ENCODE data around the gene TMEM256. TPM values are rescaled to one million over a fixed set of nuclear protein-coding genes. Genes with fewer than 3 reads are reported as not detected.
"Not testable (repeated sequence)": the region's sequence is repeated elsewhere in the genome, so short reads cannot be mapped to it uniquely, and the experiment has no call there.

TMEM256 gene
- total RNA-seq, 1 donor from 2014 or later, result 53.5 TPM

DNA sequence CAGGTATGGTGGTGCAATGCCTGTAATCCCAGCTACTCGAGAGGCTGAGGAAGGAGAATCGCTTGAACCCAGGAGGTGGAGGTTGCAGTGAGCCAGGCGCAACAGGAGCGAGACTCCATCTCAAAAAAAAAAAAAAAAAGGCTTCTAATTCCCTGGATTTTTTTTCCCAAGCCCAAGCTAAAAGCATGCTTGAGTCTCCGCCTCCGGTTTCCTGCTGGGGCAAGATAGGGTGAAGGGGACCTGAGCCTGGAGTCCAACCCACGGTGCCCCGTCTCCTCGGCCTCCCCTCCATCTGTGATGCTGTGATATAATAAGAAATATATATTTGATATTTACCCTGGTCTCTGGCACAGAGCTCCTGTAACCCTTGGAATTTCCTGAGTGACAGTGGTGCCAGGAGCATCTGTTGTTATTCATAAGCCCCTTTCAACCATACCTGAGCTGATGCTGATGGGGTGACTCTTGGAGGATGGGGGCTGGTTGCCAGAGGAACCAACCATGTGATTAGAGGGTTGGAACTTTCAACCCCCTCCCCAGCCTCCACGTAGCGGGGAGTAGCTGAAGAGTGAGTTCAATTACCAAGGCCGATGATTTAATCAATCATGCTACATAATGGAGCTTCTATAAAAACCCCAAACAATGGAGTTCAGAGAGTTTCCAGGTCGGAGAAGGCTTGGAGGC, 35.8 kb downstream of the TMEM256 start:
- intact Hi-C loops (cut with micrococcal nuclease), result no loop called here

DNA sequence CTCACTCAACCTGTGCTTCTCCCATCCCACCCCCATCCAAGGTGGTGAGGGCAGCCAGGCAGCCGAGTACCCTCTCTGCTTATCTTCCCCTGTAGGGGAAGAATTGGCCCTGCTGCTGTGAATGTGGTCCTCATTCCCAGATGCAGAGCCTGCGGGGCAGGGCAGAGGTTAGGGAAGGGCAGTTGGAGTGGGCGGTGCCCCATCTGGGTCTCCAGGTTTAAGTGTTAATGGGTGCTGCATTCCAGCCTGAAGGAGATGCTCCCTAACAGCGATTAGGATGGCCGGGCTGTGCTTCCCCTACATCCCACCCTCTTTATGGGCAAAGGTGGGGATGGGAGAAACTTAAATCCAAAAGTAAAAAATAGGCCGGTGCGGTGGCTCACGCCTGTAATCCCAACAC, 36.8 kb downstream of the TMEM256 start:
- no peak for DNase-seq
- intact Hi-C loops (cut with micrococcal nuclease), result no loop called here
- ATAC-seq, result no peak

More for the DNA sequence above, 35.8 kb downstream of the TMEM256 start:
- DNase-seq (no peak), ATAC-seq (no peak)

DNA sequence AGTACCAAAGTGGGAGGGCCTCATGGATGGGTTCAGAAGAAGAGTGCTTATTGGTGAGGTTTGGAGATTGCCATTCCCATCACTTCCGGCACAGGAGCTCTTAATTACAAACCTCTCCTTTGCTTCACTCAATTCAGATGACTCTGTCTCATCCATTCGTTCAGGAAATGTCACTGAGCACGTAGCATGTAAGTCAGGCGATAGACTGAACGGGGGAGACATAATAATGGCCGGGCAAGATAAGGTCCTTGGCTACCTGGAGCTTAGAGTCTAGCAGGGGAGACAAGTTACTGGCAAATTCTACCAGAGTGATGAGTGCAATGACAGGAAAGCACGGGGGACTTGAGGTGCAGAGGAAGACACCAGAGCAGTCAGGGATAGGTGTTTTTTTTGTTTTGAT, 37.9 kb downstream of the TMEM256 start:
- ATAC-seq; DNase-seq; intact Hi-C loops (cut with micrococcal nuclease): not testable (repeated sequence)

DNA sequence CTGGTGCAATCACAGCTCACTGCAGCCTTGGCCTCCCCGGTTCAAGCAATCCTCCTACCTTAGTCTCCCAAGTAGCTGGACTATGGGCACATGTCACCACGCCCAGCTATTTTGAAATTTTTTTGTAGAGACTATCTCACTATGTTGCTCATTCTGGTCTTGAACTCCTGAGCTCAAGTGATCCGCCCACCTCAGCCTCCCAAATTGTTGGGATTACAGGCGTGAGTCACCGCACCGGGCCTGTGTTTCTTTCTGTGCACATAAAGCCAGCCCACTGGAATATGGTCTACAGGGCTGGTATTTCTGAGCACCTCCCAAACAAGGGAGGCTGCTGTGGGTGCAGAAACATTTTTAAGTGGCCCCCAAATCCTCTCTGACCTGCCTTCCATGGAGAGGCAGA, 40.6 kb downstream of the TMEM256 start:
- DNase-seq (no peak), ATAC-seq (no peak)
- intact Hi-C loops (cut with micrococcal nuclease), result no loop called here

DNA sequence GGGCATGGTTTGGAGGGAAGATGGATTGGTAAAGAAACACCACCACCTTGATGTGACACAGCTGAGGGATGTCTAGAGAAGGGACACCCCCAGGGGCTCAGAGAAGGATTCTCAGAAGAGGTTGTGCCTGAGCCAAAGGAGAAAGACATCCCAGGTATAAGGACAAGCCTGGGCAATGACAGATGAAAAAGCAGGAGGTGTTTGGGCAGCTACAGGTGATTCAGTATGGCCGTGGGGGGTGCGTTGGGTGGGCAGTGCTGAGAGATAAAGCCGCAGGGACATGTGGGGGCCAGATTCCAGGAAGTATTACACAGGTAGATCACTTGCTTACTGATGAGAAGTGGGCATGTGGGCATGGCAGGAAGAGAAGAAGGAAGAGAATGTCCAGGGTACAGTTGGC, 42.0 kb downstream of the TMEM256 start:
- DNase-seq (no peak), ATAC-seq (no peak)
- intact Hi-C loops (cut with micrococcal nuclease), result no loop called here

DNA sequence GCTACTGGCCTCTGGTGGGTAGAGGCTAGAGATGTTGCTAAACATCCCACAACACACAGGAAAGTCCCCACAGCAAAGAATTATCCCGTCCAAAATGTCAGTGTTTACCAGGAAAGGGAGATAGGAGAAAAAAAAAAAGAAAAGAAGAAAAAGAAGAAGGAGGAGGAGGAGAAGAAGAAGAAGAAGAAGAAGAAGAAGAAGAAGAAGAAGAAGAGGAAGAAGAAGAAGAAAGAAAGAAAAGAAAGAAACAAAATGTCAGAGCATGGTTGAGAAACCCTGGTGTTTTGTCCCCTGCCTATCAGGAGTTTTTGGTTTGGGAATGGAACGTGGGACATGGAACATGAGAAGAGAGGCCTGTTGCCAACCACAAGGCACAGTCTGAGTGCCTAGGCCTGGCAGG, 46.5 kb downstream of the TMEM256 start:
- intact Hi-C loops (cut with micrococcal nuclease), result no loop called here
- no peak for ATAC-seq
- no peak for DNase-seq

DNA sequence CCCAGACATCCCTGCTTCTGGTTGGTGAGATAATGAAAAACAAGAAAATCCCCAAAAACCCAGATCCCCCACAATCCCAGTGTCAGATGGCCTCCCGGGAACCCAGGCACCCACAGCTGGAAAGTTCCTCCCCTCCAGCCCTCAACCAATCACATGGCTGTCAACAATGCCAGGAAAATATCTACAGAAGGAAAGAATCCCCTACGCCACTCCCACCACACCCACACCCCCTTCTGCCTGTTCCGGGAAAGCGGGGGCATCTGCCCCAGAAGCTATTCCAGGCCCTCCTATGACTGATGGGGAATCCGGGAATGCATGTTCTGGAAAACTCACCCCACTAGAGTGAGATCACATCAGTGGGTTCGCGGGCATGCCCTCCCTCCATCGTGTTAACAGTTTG, 47.1 kb downstream of the TMEM256 start:
- intact Hi-C loops (cut with micrococcal nuclease), result no loop called here
- DNase-seq (no peak), ATAC-seq (no peak)

DNA sequence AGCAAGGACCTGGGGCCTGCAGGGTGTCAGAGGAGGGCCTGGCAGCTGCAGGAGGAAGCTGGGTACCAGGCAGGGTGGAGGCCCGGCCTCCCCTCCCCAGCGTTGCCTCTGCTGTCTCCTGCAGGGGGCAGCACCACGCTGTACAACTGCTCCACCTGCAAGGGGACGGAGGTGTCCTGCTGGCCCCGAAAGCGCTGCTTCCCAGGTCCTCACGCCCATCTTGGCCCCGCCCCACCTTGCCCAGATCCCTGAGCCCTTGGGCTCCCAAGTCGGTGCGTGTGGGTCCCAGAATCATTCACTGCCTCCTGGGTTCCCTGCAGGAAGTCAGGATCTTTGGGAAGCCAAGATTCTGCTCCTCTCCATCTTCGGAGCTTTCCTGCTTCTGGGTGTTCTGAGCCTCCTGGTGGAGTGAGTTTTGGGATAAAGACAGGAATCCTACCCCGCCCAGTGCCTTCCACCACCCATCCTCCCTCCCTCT, 47.8 kb downstream of the TMEM256 start:
- intact Hi-C loops (cut with micrococcal nuclease), result no loop called here
- DNase-seq, result peak; percentile 87
- no peak for ATAC-seq

DNA sequence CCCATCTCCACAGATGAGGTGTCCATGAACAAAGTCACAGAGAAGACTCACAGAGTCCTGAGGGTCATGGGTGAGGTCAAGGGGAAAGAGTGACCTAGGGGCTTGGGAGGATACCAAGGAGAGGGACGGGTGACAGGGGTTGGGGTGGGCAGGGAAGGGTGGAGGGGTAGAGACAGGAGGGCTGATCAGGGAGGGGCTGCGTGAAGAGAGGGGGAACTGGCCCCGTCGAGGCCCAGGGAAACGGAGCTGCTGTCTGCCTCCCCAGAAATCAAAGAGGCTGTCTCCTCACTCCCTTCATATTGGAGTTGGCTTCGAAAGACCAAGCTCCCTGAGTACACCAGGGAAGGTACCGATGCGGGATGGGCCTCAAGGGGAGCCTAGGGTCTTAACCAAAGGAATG, 48.3 kb downstream of the TMEM256 start:
- DNase-seq (no peak), ATAC-seq (no peak)
- intact Hi-C loops (cut with micrococcal nuclease), result no loop called here

DNA sequence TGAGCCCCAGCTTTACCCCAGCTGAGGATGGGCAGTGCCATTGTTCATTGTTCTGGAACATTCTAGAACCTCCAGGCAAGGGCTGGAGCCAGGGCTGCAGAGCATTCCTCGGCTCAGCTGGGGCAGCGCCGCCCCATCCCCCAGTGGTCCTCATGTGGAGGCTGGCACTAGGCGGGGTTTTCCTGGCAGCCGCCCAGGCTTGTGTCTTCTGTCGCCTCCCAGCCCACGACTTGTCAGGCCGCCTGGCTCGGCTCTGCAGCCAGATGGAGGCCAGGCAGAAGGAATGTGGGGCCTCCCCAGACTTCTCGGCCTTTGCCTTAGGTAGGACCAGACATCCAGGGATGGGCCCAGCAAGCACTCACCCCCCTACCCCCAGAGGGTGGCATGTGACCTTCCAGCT, 48.8 kb downstream of the TMEM256 start, which contains the start of gene TMEM95:
TMEM95 (plus strand) TSS at position 104 of the 400 bp plus-strand sequence; CDS start at position 153, 49 bp downstream.
- intact Hi-C loops (cut with micrococcal nuclease), result no loop called here
- no peak for ATAC-seq
- peak; percentile 73 for DNase-seq

DNA sequence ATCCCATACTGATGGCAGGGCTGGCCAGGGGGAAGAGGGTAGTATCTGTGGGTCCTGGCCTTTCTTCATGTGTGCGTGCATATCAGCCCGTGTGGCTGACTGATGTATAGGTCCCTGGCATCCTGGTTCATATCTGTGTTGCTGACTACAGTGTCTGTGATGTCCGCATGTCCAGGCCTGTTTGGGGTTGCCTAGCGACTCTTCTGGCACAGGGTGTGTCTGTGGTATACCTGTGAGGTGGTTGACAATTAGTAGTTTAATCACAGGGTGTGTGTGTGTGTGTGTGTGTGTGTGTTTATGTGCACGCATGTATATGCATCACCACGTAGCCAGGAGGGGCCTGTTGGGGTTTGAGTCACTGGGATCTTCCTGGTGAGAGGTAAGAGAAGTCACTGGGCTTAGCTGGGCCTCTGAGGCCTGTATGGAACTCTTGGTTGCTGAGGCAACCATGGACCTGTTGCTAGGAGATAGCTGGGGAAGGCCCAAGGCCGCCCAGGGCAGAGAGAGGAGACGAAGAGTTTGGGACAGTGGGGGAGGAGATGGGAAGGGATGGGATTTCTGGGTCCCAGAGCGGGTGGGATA, 49.5 kb downstream of the TMEM256 start:
- no peak for ATAC-seq
- no peak for DNase-seq
- intact Hi-C loops (cut with micrococcal nuclease), result no loop called here

Other genes starting within 250 kb of the TMEM256 start
- 0.30 TPM for gene ASGR1, start 224.7 kb downstream of the TMEM256 start, total RNA-seq
- gene DLG4, start 184.3 kb downstream of the TMEM256 start, total RNA-seq, result 21.3 TPM
- 2,270 TPM for gene ACADVL, start 184.2 kb downstream of the TMEM256 start, total RNA-seq
- 23.5 TPM for gene DVL2, start 169.6 kb downstream of the TMEM256 start, total RNA-seq
- 29.4 TPM for gene PHF23, start 164.6 kb downstream of the TMEM256 start, total RNA-seq
- gene GABARAP, start 161.6 kb downstream of the TMEM256 start, total RNA-seq, result 456 TPM
- 122 TPM for gene CTDNEP1, start 152.4 kb downstream of the TMEM256 start, total RNA-seq
- gene ELP5, start 151.9 kb downstream of the TMEM256 start, total RNA-seq, result 85.3 TPM
- gene CLDN7, start 141.6 kb downstream of the TMEM256 start, total RNA-seq, result 1.8 TPM
- gene SLC2A4, start 122.4 kb downstream of the TMEM256 start, total RNA-seq, result 170 TPM
- 0.77 TPM for gene YBX2, start 109.5 kb downstream of the TMEM256 start, total RNA-seq
- gene EIF5A, start 96.5 kb downstream of the TMEM256 start, total RNA-seq, result 311 TPM
- gene GPS2, start 88.7 kb downstream of the TMEM256 start, total RNA-seq, result 75.0 TPM
- 34.7 TPM for gene NEURL4, start 74.8 kb downstream of the TMEM256 start, total RNA-seq
- gene ACAP1, start 67.6 kb downstream of the TMEM256 start, total RNA-seq, result 17.3 TPM
- 3.6 TPM for gene KCTD11, start 51.9 kb downstream of the TMEM256 start, total RNA-seq
- not detected for gene TMEM95, start 48.9 kb downstream of the TMEM256 start, total RNA-seq
- 2.2 TPM for gene TNK1, start 23.0 kb downstream of the TMEM256 start, total RNA-seq
- gene PLSCR3, start 9.6 kb downstream of the TMEM256 start, total RNA-seq, result 16.1 TPM
- gene NLGN2, start 3.7 kb upstream of the TMEM256 start, total RNA-seq, result 6.5 TPM
- gene SPEM1, start 16.2 kb upstream of the TMEM256 start, total RNA-seq, result not detected
- not detected for gene SPEM2, start 21.5 kb upstream of the TMEM256 start, total RNA-seq
- gene SPEM3, start 24.8 kb upstream of the TMEM256 start, total RNA-seq, result not detected
- 2.1 TPM for gene TMEM102, start 31.3 kb upstream of the TMEM256 start, total RNA-seq
- gene FGF11, start 35.4 kb upstream of the TMEM256 start, total RNA-seq, result 13.8 TPM
- gene CHRNB1, start 41.0 kb upstream of the TMEM256 start, total RNA-seq, result 9.6 TPM
- gene ZBTB4, start 75.5 kb upstream of the TMEM256 start, total RNA-seq, result 70.9 TPM
- gene SLC35G6, start 77.3 kb upstream of the TMEM256 start, total RNA-seq, result not detected
- gene POLR2A, start 80.3 kb upstream of the TMEM256 start, total RNA-seq, result 39.1 TPM
- gene TNFSF12, start 145.0 kb upstream of the TMEM256 start, total RNA-seq, result 36.9 TPM
- 8.5 TPM for gene TNFSF13, start 154.7 kb upstream of the TMEM256 start, total RNA-seq
- 32.8 TPM for gene SENP3, start 157.8 kb upstream of the TMEM256 start, total RNA-seq
- 26.6 TPM for gene CD68, start 175.5 kb upstream of the TMEM256 start, total RNA-seq
- gene MPDU1, start 179.8 kb upstream of the TMEM256 start, total RNA-seq, result 28.0 TPM
- 1.2 TPM for gene SOX15, start 186.0 kb upstream of the TMEM256 start, total RNA-seq
- 103 TPM for gene FXR2, start 210.8 kb upstream of the TMEM256 start, total RNA-seq
- 74.4 TPM for gene SAT2, start 223.7 kb upstream of the TMEM256 start, total RNA-seq
- gene SHBG, start 226.0 kb upstream of the TMEM256 start, total RNA-seq, result not detected
- gene ATP1B2, start 246.8 kb upstream of the TMEM256 start, total RNA-seq, result 3.2 TPM